ENCODE data around the gene GALNS. TPM values are rescaled to one million over a fixed set of nuclear protein-coding genes. Genes with fewer than 3 reads are reported as not detected.

Gene GALNS
- total and polyA plus RNA-seq, 2 donors (not counting 1 experiment from before 2014, with no cell fraction given) = 10.6 to 29.6 TPM

- H3K9ac ChIP-seq (ENCODE audit: insufficient read depth, low read length) = no peak overlapping the region
- no peaks in the 10 kb centered on the region for H3K9me3 ChIP-seq (ENCODE audit: control insufficient read depth, insufficient read depth, low read depth, low read length)
- no peaks in the 10 kb centered on the region for H4K20me1 ChIP-seq (ENCODE audit: control insufficient read depth, extremely low read depth, insufficient read depth, low read length)
- H3K27ac ChIP-seq (ENCODE audit: insufficient read depth, low read length) = no peak overlapping the region
- H3K36me3 ChIP-seq (ENCODE audit: control insufficient read depth, insufficient read depth, low read length) = peaks cover 3% of the 10 kb centered on the region
- no peak overlapping the region for H3K4me3 ChIP-seq (replicated peaks in 1 of 4; ENCODE audit: control extremely low read depth in 1 of 4, insufficient read depth in 1 of 4, low read depth in 3 of 4, low read length in 4 of 4)
- no peaks in the 10 kb centered on the region for H3K79me2 ChIP-seq (ENCODE audit: control insufficient read depth, insufficient read depth, low read length)
- TF ChIP-seq CTCF (conservative IDR thresholded peaks at IDR 0.05 in 1 of 2, IDR thresholded peaks at IDR 0.05 in 1 of 2; ENCODE audit: low read depth in 1 of 2, low read length in 2 of 2) = no peak
- no peak for TF ChIP-seq EZH2 (IDR thresholded peaks at IDR 0.05; ENCODE audit: low read length, missing control alignments)
- no peak overlapping the region for H3K4me2 ChIP-seq (ENCODE audit: extremely low read depth, insufficient read depth, low read length)
- H3K4me1 ChIP-seq (ENCODE audit: control insufficient read depth, extremely low read depth, insufficient read depth, low read length) = no peaks in the 10 kb centered on the region
- peaks cover 6% of the 10 kb centered on the region for H3K27me3 ChIP-seq (ENCODE audit: control insufficient read depth, insufficient read depth, low read length)
- H2AFZ ChIP-seq (ENCODE audit: low read length) = no peak overlapping the region
- no peak for DNase-seq (ENCODE audit: low read depth in 2 of 2)
Measured at GRCh38 chr16:88865742-88866141, 9.0 kb upstream of the GALNS start.

GRCh38 chr16:88865310-88865709, 8.6 kb upstream of the GALNS start:
- H3K27me3 ChIP-seq (ENCODE audit: control insufficient read depth, insufficient read depth, low read length) = peaks cover 6% of the 10 kb centered on the region
- H3K79me2 ChIP-seq (ENCODE audit: control insufficient read depth, insufficient read depth, low read length) = no peaks in the 10 kb centered on the region
- TF ChIP-seq CTCF (conservative IDR thresholded peaks at IDR 0.05 in 1 of 2, IDR thresholded peaks at IDR 0.05 in 1 of 2; ENCODE audit: low read depth in 1 of 2, low read length in 2 of 2) = no peak
- TF ChIP-seq EZH2 (IDR thresholded peaks at IDR 0.05; ENCODE audit: low read length, missing control alignments) = no peak
- no peaks in the 10 kb centered on the region for H3K9me3 ChIP-seq (ENCODE audit: control insufficient read depth, insufficient read depth, low read depth, low read length)
- peaks cover 4% of the 10 kb centered on the region for H3K36me3 ChIP-seq (ENCODE audit: control insufficient read depth, insufficient read depth, low read length)
- no peak for DNase-seq (ENCODE audit: low read depth in 2 of 2)
- no peaks in the 10 kb centered on the region for H3K4me1 ChIP-seq (ENCODE audit: control insufficient read depth, extremely low read depth, insufficient read depth, low read length)
- no peak overlapping the region for H2AFZ ChIP-seq (ENCODE audit: low read length)
- no peak overlapping the region for H3K9ac ChIP-seq (ENCODE audit: insufficient read depth, low read length)
- H3K27ac ChIP-seq (ENCODE audit: insufficient read depth, low read length) = no peak overlapping the region
- H4K20me1 ChIP-seq (ENCODE audit: control insufficient read depth, extremely low read depth, insufficient read depth, low read length) = no peaks in the 10 kb centered on the region
- no peak overlapping the region for H3K4me3 ChIP-seq (replicated peaks in 1 of 4; ENCODE audit: control extremely low read depth in 1 of 4, insufficient read depth in 1 of 4, low read depth in 3 of 4, low read length in 4 of 4)
- no peak overlapping the region for H3K4me2 ChIP-seq (ENCODE audit: extremely low read depth, insufficient read depth, low read length)

- H3K27ac ChIP-seq (ENCODE audit: insufficient read depth, low read length) = no peak overlapping the region
- no peak overlapping the region for H3K9ac ChIP-seq (ENCODE audit: insufficient read depth, low read length)
- TF ChIP-seq EZH2 (IDR thresholded peaks at IDR 0.05; ENCODE audit: low read length, missing control alignments) (no peak), CTCF (conservative IDR thresholded peaks at IDR 0.05 in 1 of 2, IDR thresholded peaks at IDR 0.05 in 1 of 2; ENCODE audit: low read depth in 1 of 2, low read length in 2 of 2) (no peak)
- H3K4me2 ChIP-seq (ENCODE audit: extremely low read depth, insufficient read depth, low read length) = no peak overlapping the region
- peaks cover 6% of the 10 kb centered on the region for H3K27me3 ChIP-seq (ENCODE audit: control insufficient read depth, insufficient read depth, low read length)
- H3K4me3 ChIP-seq (replicated peaks in 1 of 4; ENCODE audit: control extremely low read depth in 1 of 4, insufficient read depth in 1 of 4, low read depth in 3 of 4, low read length in 4 of 4) = no peak overlapping the region
- H3K9me3 ChIP-seq (ENCODE audit: control insufficient read depth, insufficient read depth, low read depth, low read length) = no peaks in the 10 kb centered on the region
- H4K20me1 ChIP-seq (ENCODE audit: control insufficient read depth, extremely low read depth, insufficient read depth, low read length) = no peaks in the 10 kb centered on the region
- H3K79me2 ChIP-seq (ENCODE audit: control insufficient read depth, insufficient read depth, low read length) = no peaks in the 10 kb centered on the region
- no peaks in the 10 kb centered on the region for H3K4me1 ChIP-seq (ENCODE audit: control insufficient read depth, extremely low read depth, insufficient read depth, low read length)
- H2AFZ ChIP-seq (ENCODE audit: low read length) = no peak overlapping the region
- DNase-seq (ENCODE audit: low read depth in 2 of 2) = no peak
- H3K36me3 ChIP-seq (ENCODE audit: control insufficient read depth, insufficient read depth, low read length) = peaks cover 7% of the 10 kb centered on the region
Measured at GRCh38 chr16:88864521-88864920, 7.8 kb upstream of the GALNS start.
